Thyroid gland (tissue), 4 donors: ENCODE results near the gene CPLX3.

Experiments
- CTCF ChIP-seq, 6 experiments: fragments of 200-600 bp in 3 of 6; fragments of 450-650 bp in 3 of 6; sonication (generic) in 3 of 6; IDR thresholded peaks; one replicate each; pipeline ENCODE4 v1.5.1; 2016 to 2019; ENCODE audit warnings: antibody characterized with exemption in 6 of 6, mild to moderate bottlenecking in 2 of 6, inconsistent platforms in 1 of 6, moderate library complexity in 1 of 6
- POLR2A ChIP-seq, 2 donors: fragments of 450-650 bp; IDR thresholded peaks; one replicate each; pipeline ENCODE4 v1.6.1; 2017; ENCODE audit warnings: antibody characterized with exemption in 2 of 2, mild to moderate bottlenecking in 2 of 2, moderate library complexity in 1 of 2

- no peak for TF ChIP-seq CTCF (IDR thresholded peaks at IDR 0.05)
- no peak for TF ChIP-seq POLR2A (IDR thresholded peaks at IDR 0.05)
Observed at GRCh38 chr15:74829991-74830390, 3.6 kb downstream of the CPLX3 start.
